WTC11 (cell line): ENCODE measurements around the gene GCM1. TPM values are rescaled to one million over a fixed set of nuclear protein-coding genes. Genes with fewer than 3 reads are reported as not detected.

Source experiments
- ATAC-seq: fragments of 200-7000 bp; cut with Tn5 transposase; 2 replicates; pipeline ENCODE4 v1.10.0; 2021; ENCODE audit warnings: mild to moderate bottlenecking, moderate library complexity
- CTCF ChIA-PET: fragments of 300-600 bp; sonication (Branson Sonifier 250); formaldehyde crosslinking; loops from one replicate; lab custom pipeline; 2021; ENCODE audit warnings: antibody characterized with exemption; lab: Charles Lee
- POLR2A ChIA-PET: fragments of 350-600 bp; sonication (Branson Sonifier 250); formaldehyde crosslinking; loops from one replicate; lab custom pipeline; 2021; ENCODE audit warnings: antibody characterized with exemption; lab: Charles Lee
- DNase-seq: peaks from one replicate; pipeline ENCODE4 v3.0.0; 2021; ENCODE audit warnings: low spot score
- H3K27ac Mint-ChIP-seq: 2 replicates; pipeline ENCODE4 v1.8.0; 2021; ENCODE audit warnings: mixed read lengths
- H3K27me3 Mint-ChIP-seq: 2 replicates; pipeline ENCODE4 v1.8.0; 2021; ENCODE audit warnings: low read depth, mild to moderate bottlenecking, moderate library complexity, mixed read lengths
- H3K36me3 Mint-ChIP-seq: 2 replicates; pipeline ENCODE4 v1.8.0; 2021; ENCODE audit warnings: mixed read lengths
- H3K4me1 Mint-ChIP-seq: 2 replicates; pipeline ENCODE4 v1.8.0; 2022; ENCODE audit warnings: mixed read lengths
- H3K4me3 Mint-ChIP-seq: 2 replicates; pipeline ENCODE4 v1.8.0; 2021; ENCODE audit warnings: mild to moderate bottlenecking, moderate library complexity, mixed read lengths
- H3K9me3 Mint-ChIP-seq: 2 replicates; pipeline ENCODE4 v1.8.0; 2021; ENCODE audit warnings: mixed read lengths
- ATF1 ChIP-seq: sonication (generic); formaldehyde crosslinking; IDR thresholded peaks from 2 replicates; pipeline ENCODE4 v1.8.1; 2023; ENCODE audit warnings: mild to moderate bottlenecking, moderate library complexity, missing genetic modification reagents
- CBFB ChIP-seq: sonication (generic); formaldehyde crosslinking; IDR thresholded peaks from 2 replicates; pipeline ENCODE4 v1.8.1; 2022; ENCODE audit warnings: mild to moderate bottlenecking, low read depth, missing genetic modification reagents
- ETV6 ChIP-seq: sonication (generic); formaldehyde crosslinking; IDR thresholded peaks from 2 replicates; pipeline ENCODE4 v1.8.1; 2022; ENCODE audit warnings: mild to moderate bottlenecking, missing genetic modification reagents
- FOXJ3 ChIP-seq: sonication (generic); formaldehyde crosslinking; IDR thresholded peaks from 2 replicates; pipeline ENCODE4 v1.9.0; 2021; ENCODE audit warnings: missing genetic modification reagents, mild to moderate bottlenecking, borderline replicate concordance
- FOXK1 ChIP-seq: sonication (generic); formaldehyde crosslinking; IDR thresholded peaks from 2 replicates; pipeline ENCODE4 v1.8.0; 2022; ENCODE audit warnings: mild to moderate bottlenecking, moderate library complexity, missing genetic modification reagents
- GABPB1 ChIP-seq: sonication (generic); formaldehyde crosslinking; IDR thresholded peaks from 2 replicates; pipeline ENCODE4 v1.8.1; 2023; ENCODE audit warnings: mild to moderate bottlenecking, missing genetic modification reagents
- JUN ChIP-seq: sonication (generic); formaldehyde crosslinking; IDR thresholded peaks from 2 replicates; pipeline ENCODE4 v1.8.0; 2023; ENCODE audit warnings: mild to moderate bottlenecking, missing genetic modification reagents
- NR1H2 ChIP-seq: sonication (generic); formaldehyde crosslinking; IDR thresholded peaks from 2 replicates; pipeline ENCODE4 v1.9.0; 2021; ENCODE audit warnings: mild to moderate bottlenecking, moderate library complexity, missing genetic modification reagents
- NR2C2 ChIP-seq: sonication (generic); formaldehyde crosslinking; IDR thresholded peaks from 2 replicates; pipeline ENCODE4 v1.8.0; 2022; ENCODE audit warnings: mild to moderate bottlenecking, missing genetic modification reagents
- OVOL2 ChIP-seq: fragments of 250-450 bp; sonication (Bioruptor Pico); IDR thresholded peaks from 2 replicates; pipeline ENCODE4 v1.9.0; 2021; ENCODE audit warnings: mild to moderate bottlenecking, borderline replicate concordance
- SOX15 ChIP-seq: fragments of 250-450 bp; sonication (Bioruptor Pico); IDR thresholded peaks from 2 replicates; pipeline ENCODE4 v1.9.0; 2021; ENCODE audit warnings: mild to moderate bottlenecking
- TCF7 ChIP-seq: sonication (generic); formaldehyde crosslinking; IDR thresholded peaks from 2 replicates; pipeline ENCODE4 v1.8.0; 2022; ENCODE audit warnings: mild to moderate bottlenecking, low read depth, missing genetic modification reagents, moderate library complexity
- TEAD1 ChIP-seq: sonication (generic); formaldehyde crosslinking; IDR thresholded peaks from 2 replicates; pipeline ENCODE4 v1.8.0; 2022; ENCODE audit warnings: mild to moderate bottlenecking, missing genetic modification reagents
- ZNF121 ChIP-seq: sonication (generic); formaldehyde crosslinking; IDR thresholded peaks from 2 replicates; pipeline ENCODE4 v1.8.0; 2023; ENCODE audit warnings: missing genetic modification reagents
- ZNF138 ChIP-seq: sonication (generic); formaldehyde crosslinking; conservative IDR thresholded peaks from 2 replicates; pipeline ENCODE4 v1.8.1; 2022; ENCODE audit warnings: mild to moderate bottlenecking, moderate library complexity, missing genetic modification reagents
- ZNF219 ChIP-seq: sonication (generic); formaldehyde crosslinking; IDR thresholded peaks from 2 replicates; pipeline ENCODE4 v1.8.0; 2023; ENCODE audit warnings: missing genetic modification reagents, mild to moderate bottlenecking, borderline replicate concordance
- ZNF232 ChIP-seq: sonication (generic); formaldehyde crosslinking; IDR thresholded peaks from 2 replicates; pipeline ENCODE4 v1.8.0; 2022; ENCODE audit warnings: mild to moderate bottlenecking, missing genetic modification reagents
- ZNF263 ChIP-seq: sonication (generic); formaldehyde crosslinking; IDR thresholded peaks from 2 replicates; pipeline ENCODE4 v1.8.1; 2022; ENCODE audit warnings: low read depth, mild to moderate bottlenecking, moderate library complexity, missing genetic modification reagents
- ZNF416 ChIP-seq: fragments of 250-450 bp; sonication (Bioruptor Pico); IDR thresholded peaks from 2 replicates; pipeline ENCODE4 v1.9.0; 2021; ENCODE audit warnings: mild to moderate bottlenecking, inconsistent platforms
- total RNA-seq: library from RNA; stranded (reverse); gene quantifications from 3 replicates; pipeline ENCODE4 v1.2.3, GENCODE V29; 2021
- TF ChIP-seq, protein P1 (sequence below): sonication (generic); formaldehyde crosslinking; IDR thresholded peaks from 2 replicates; pipeline ENCODE4 v1.8.0; 2022; ENCODE audit warnings: mild to moderate bottlenecking, missing genetic modification reagents
- TF ChIP-seq, protein P2 (sequence below): sonication (generic); formaldehyde crosslinking; IDR thresholded peaks from 2 replicates; pipeline ENCODE4 v1.8.0; 2023; ENCODE audit warnings: missing genetic modification reagents
- TF ChIP-seq, protein P3 (sequence below): sonication (generic); formaldehyde crosslinking; IDR thresholded peaks from 2 replicates; pipeline ENCODE4 v1.8.1; 2023; ENCODE audit warnings: mild to moderate bottlenecking, missing genetic modification reagents
- TF ChIP-seq, protein P4 (sequence below): sonication (generic); formaldehyde crosslinking; IDR thresholded peaks from 2 replicates; pipeline ENCODE4 v1.8.1; 2022; ENCODE audit warnings: mild to moderate bottlenecking, missing genetic modification reagents, moderate library complexity, borderline replicate concordance
- TF ChIP-seq, protein P5 (sequence below): sonication (generic); formaldehyde crosslinking; IDR thresholded peaks from 2 replicates; pipeline ENCODE4 v1.8.1; 2022; ENCODE audit warnings: mild to moderate bottlenecking, moderate library complexity, missing genetic modification reagents
- TF ChIP-seq, protein P6 (sequence below): fragments of 250-450 bp; sonication (Bioruptor Pico); IDR thresholded peaks from 2 replicates; pipeline ENCODE4 v1.8.0; 2021; ENCODE audit warnings: mild to moderate bottlenecking
- TF ChIP-seq, protein P7 (sequence below): sonication (generic); formaldehyde crosslinking; IDR thresholded peaks from 2 replicates; pipeline ENCODE4 v1.8.0; 2022; ENCODE audit warnings: mild to moderate bottlenecking, missing genetic modification reagents

Gene GCM1
- total RNA-seq, 1 experiment from 2014 or later = 0.09 TPM

DNA sequence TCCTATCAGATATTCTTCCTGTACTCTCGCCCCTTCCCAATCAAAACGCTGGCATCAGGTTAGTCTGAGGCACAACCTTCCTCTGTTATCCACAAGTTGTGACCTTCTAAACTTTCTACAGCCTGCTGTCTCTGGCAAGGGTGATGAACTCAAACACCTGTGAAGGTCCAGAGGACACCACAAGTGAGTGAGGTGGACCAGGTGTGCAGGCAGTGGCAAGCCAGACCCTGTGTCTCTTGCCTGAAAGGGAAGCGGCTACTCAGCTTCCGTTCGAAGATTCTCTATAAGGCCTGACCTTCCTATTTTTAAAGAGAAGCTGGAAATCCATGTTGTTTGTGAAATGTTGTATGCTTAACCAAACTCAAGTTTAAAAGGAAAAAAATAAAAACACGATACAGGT is 36.8 kb downstream of the GCM1 start:
- no peak overlapping the region for H3K4me3 Mint-ChIP-seq
- ChIA-PET POLR2A (no interaction called here), CTCF (interaction anchor here (0.9 to 1.7 kb wide), 3 partner anchors 60 to 382 kb away, joined by 3 to 4 read pairs (median 4); no protein-coding TSS in a partner anchor)
- no peak overlapping the region for H3K27ac Mint-ChIP-seq
- peaks cover 6% of the 10 kb centered on the region for H3K36me3 Mint-ChIP-seq
- ATAC-seq (no peak), DNase-seq (no peak)
- TF ChIP-seq NR1H2 (no peak), ETV6 (CRISPR knock-in tag) (no peak), TCF7 (CRISPR knock-in tag) (no peak), ATF1 (CRISPR knock-in tag) (no peak), ZNF416 (CRISPR knock-in tag) (no peak), OVOL2 (no peak), TEAD1 (CRISPR knock-in tag) (no peak), GABPB1 (CRISPR knock-in tag) (no peak), ZNF138 (no peak), NR2C2 (no peak), CBFB (CRISPR knock-in tag) (no peak), FOXJ3 (no peak)
- TF ChIP-seq, protein P1, sequence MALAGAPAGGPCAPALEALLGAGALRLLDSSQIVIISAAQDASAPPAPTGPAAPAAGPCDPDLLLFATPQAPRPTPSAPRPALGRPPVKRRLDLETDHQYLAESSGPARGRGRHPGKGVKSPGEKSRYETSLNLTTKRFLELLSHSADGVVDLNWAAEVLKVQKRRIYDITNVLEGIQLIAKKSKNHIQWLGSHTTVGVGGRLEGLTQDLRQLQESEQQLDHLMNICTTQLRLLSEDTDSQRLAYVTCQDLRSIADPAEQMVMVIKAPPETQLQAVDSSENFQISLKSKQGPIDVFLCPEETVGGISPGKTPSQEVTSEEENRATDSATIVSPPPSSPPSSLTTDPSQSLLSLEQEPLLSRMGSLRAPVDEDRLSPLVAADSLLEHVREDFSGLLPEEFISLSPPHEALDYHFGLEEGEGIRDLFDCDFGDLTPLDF (CRISPR knock-in tag) = no peak
- TF ChIP-seq, protein P2, sequence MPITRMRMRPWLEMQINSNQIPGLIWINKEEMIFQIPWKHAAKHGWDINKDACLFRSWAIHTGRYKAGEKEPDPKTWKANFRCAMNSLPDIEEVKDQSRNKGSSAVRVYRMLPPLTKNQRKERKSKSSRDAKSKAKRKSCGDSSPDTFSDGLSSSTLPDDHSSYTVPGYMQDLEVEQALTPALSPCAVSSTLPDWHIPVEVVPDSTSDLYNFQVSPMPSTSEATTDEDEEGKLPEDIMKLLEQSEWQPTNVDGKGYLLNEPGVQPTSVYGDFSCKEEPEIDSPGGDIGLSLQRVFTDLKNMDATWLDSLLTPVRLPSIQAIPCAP (CRISPR knock-in tag) = no peak
- TF ChIP-seq, protein P3, sequence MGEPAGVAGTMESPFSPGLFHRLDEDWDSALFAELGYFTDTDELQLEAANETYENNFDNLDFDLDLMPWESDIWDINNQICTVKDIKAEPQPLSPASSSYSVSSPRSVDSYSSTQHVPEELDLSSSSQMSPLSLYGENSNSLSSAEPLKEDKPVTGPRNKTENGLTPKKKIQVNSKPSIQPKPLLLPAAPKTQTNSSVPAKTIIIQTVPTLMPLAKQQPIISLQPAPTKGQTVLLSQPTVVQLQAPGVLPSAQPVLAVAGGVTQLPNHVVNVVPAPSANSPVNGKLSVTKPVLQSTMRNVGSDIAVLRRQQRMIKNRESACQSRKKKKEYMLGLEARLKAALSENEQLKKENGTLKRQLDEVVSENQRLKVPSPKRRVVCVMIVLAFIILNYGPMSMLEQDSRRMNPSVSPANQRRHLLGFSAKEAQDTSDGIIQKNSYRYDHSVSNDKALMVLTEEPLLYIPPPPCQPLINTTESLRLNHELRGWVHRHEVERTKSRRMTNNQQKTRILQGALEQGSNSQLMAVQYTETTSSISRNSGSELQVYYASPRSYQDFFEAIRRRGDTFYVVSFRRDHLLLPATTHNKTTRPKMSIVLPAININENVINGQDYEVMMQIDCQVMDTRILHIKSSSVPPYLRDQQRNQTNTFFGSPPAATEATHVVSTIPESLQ = no peak
- TF ChIP-seq, protein P4, sequence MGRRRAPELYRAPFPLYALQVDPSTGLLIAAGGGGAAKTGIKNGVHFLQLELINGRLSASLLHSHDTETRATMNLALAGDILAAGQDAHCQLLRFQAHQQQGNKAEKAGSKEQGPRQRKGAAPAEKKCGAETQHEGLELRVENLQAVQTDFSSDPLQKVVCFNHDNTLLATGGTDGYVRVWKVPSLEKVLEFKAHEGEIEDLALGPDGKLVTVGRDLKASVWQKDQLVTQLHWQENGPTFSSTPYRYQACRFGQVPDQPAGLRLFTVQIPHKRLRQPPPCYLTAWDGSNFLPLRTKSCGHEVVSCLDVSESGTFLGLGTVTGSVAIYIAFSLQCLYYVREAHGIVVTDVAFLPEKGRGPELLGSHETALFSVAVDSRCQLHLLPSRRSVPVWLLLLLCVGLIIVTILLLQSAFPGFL = no peak
- H3K4me1 Mint-ChIP-seq = peaks cover 2% of the 10 kb centered on the region; the same call in 1 of the 2 replicates
- H3K27me3 Mint-ChIP-seq = no peaks in the 10 kb centered on the region; the same call in 1 of the 2 replicates
- H3K9me3 Mint-ChIP-seq = peaks cover 19% of the 10 kb centered on the region

DNA sequence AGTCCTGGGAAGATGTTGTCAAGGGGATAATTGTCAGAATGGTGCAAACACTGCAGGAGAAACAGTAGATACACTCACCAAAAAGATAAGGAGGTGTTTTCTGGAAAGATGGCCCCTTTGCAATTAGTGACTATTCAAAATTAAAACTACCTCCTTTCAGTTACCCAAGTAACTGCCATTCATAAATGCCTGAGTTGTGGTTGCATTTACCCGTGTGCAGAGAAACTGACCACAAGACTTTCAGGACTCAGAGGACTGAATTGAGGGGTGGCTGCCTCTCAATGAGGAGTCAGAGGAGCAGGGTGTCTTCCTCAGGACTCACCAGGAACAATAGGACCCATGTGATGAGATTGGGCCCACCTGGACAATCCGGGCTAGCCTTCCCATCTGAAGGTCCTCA is 39.0 kb downstream of the GCM1 start:
- Mint-ChIP-seq H3K27ac (no peak overlapping the region), H3K4me3 (no peak overlapping the region), H3K9me3 (peaks cover 6% of the 10 kb centered on the region; the same call in 1 of the 2 replicates), H3K4me1 (peaks cover 2% of the 10 kb centered on the region; the same call in 1 of the 2 replicates), H3K36me3 (no peaks in the 10 kb centered on the region), H3K27me3 (no peaks in the 10 kb centered on the region; the same call in 1 of the 2 replicates)
- ATAC-seq (no peak), DNase-seq (no peak)
- ChIA-PET CTCF (interaction anchor here (0.6 kb wide), 1 partner anchor 64 kb away, joined by 3 read pairs; no protein-coding TSS in a partner anchor), POLR2A (no interaction called here)
- TF ChIP-seq, protein P5, sequence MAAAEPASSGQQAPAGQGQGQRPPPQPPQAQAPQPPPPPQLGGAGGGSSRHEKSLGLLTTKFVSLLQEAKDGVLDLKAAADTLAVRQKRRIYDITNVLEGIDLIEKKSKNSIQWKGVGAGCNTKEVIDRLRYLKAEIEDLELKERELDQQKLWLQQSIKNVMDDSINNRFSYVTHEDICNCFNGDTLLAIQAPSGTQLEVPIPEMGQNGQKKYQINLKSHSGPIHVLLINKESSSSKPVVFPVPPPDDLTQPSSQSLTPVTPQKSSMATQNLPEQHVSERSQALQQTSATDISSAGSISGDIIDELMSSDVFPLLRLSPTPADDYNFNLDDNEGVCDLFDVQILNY (CRISPR knock-in tag) = no peak
- TF ChIP-seq ZNF121 (CRISPR knock-in tag) (no peak), ZNF263 (CRISPR knock-in tag) (no peak), ZNF232 (CRISPR knock-in tag) (no peak), JUN (CRISPR knock-in tag) (no peak), FOXJ3 (no peak), ZNF219 (no peak), TEAD1 (CRISPR knock-in tag) (no peak), SOX15 (CRISPR knock-in tag) (no peak), FOXK1 (CRISPR knock-in tag) (no peak), ZNF416 (CRISPR knock-in tag) (no peak)
- TF ChIP-seq, protein P6, sequence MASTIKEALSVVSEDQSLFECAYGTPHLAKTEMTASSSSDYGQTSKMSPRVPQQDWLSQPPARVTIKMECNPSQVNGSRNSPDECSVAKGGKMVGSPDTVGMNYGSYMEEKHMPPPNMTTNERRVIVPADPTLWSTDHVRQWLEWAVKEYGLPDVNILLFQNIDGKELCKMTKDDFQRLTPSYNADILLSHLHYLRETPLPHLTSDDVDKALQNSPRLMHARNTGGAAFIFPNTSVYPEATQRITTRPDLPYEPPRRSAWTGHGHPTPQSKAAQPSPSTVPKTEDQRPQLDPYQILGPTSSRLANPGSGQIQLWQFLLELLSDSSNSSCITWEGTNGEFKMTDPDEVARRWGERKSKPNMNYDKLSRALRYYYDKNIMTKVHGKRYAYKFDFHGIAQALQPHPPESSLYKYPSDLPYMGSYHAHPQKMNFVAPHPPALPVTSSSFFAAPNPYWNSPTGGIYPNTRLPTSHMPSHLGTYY = no peak
- TF ChIP-seq, protein P7, sequence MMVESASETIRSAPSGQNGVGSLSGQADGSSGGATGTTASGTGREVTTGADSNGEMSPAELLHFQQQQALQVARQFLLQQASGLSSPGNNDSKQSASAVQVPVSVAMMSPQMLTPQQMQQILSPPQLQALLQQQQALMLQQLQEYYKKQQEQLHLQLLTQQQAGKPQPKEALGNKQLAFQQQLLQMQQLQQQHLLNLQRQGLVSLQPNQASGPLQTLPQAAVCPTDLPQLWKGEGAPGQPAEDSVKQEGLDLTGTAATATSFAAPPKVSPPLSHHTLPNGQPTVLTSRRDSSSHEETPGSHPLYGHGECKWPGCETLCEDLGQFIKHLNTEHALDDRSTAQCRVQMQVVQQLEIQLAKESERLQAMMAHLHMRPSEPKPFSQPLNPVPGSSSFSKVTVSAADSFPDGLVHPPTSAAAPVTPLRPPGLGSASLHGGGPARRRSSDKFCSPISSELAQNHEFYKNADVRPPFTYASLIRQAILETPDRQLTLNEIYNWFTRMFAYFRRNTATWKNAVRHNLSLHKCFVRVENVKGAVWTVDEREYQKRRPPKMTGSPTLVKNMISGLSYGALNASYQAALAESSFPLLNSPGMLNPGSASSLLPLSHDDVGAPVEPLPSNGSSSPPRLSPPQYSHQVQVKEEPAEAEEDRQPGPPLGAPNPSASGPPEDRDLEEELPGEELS (CRISPR knock-in tag) = no peak
